GM12873 (cell line): ENCODE data around the gene HK2.

Experiments
- CTCF ChIP-seq: IDR thresholded peaks from 2 replicates; pipeline ENCODE4 v1.5.1; 2012; ENCODE audit warnings: low read depth, mild to moderate bottlenecking, moderate library complexity, low read length, control low read depth; ENCODE audit not compliant: insufficient read depth; ENCODE audit errors: missing control alignments

Gene HK2

GRCh38 chr2:74891136-74891764 lies 57.3 kb downstream of the HK2 start:
- TF ChIP-seq CTCF: no peak

- no peak for TF ChIP-seq CTCF
These were observed 58.7 kb downstream of the HK2 start for GRCh38 chr2:74892609-74893008.

GRCh38 chr2:74893332-74893731 lies 59.4 kb downstream of the HK2 start:
- no peak for TF ChIP-seq CTCF

- TF ChIP-seq CTCF: no peak
These were observed 60.5 kb downstream of the HK2 start for GRCh38 chr2:74894272-74894981.

- TF ChIP-seq CTCF: no peak
These were observed 61.1 kb downstream of the HK2 start for GRCh38 chr2:74895001-74895400.

- TF ChIP-seq CTCF: no peak
These were observed 62.3 kb downstream of the HK2 start for GRCh38 chr2:74896232-74896631.

GRCh38 chr2:74902281-74902860 lies 68.4 kb downstream of the HK2 start:
- TF ChIP-seq CTCF: no peak
